Endothelial cell (in vitro differentiated cells): ENCODE results near the gene FMR1. TPM values are rescaled to one million over a fixed set of nuclear protein-coding genes. Genes with fewer than 3 reads are reported as not detected.
A peak's percentile ranks its signal among the peaks of the same experiment; 100 is the strongest.

Experiments used
- DNase-seq: peaks from one replicate; pipeline ENCODE4 v3.0.0; 2021; ENCODE audit warnings: low spot score
- H3K27ac Mint-ChIP-seq: one replicate; pipeline ENCODE4 v1.8.0; 2021; ENCODE audit warnings: mixed read lengths, inconsistent platforms; ENCODE audit not compliant: unreplicated experiment
- H3K27me3 Mint-ChIP-seq: one replicate; pipeline ENCODE4 v1.8.0; 2021; ENCODE audit warnings: mild to moderate bottlenecking, moderate library complexity, mixed read lengths, inconsistent platforms; ENCODE audit not compliant: unreplicated experiment
- H3K36me3 Mint-ChIP-seq: one replicate; pipeline ENCODE4 v1.8.0; 2021; ENCODE audit warnings: mild to moderate bottlenecking, low read depth, mixed read lengths, inconsistent platforms; ENCODE audit not compliant: unreplicated experiment
- H3K4me1 Mint-ChIP-seq: one replicate; pipeline ENCODE4 v1.8.0; 2021; ENCODE audit warnings: mild to moderate bottlenecking, mixed read lengths, inconsistent platforms; ENCODE audit not compliant: unreplicated experiment
- H3K4me3 Mint-ChIP-seq: one replicate; pipeline ENCODE4 v1.8.0; 2021; ENCODE audit warnings: mild to moderate bottlenecking, mixed read lengths, inconsistent platforms; ENCODE audit not compliant: unreplicated experiment
- H3K9me3 Mint-ChIP-seq: one replicate; pipeline ENCODE4 v1.8.0; 2021; ENCODE audit warnings: mixed read lengths, inconsistent platforms; ENCODE audit not compliant: unreplicated experiment
- total RNA-seq: library from RNA; stranded (reverse); fragmentation: NEBNext Ultra II Directional; extraction: Animal tissue kit (Norgen Biotek cat#: 25700); gene quantifications from one replicate; pipeline ENCODE4 v1.2.1, GENCODE V29; 2021; ENCODE audit not compliant: unreplicated experiment
- TF ChIP-seq, protein P1 (sequence below): fragments of 200-600 bp; sonication (generic); IDR thresholded peaks from one replicate; pipeline ENCODE4 v1.5.0; 2021; ENCODE audit warnings: antibody characterized with exemption; ENCODE audit not compliant: unreplicated experiment

FMR1 gene
- total RNA-seq, 1 donor from 2014 or later: 67.2 TPM

DNA sequence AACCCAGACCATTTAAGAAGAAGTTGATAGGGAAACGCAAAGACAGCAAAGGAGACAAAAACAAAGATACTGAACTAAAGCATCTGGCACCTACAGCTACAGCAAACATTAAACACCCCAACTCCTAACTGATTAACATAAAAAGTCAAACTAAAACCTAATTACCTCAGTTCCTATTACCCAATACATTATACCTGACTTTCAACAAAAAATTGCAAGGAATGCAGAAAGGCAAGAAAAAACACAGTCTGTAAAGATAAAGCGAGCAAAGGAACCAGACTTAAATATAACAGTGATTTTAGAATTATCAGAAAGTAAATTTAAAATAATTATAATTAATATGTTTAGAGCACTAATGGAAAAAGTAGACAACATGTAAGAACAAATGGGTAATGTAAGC lies 9.4 kb upstream of the FMR1 start:
- H3K9me3 Mint-ChIP-seq: no peaks in the 10 kb centered on the region

DNA sequence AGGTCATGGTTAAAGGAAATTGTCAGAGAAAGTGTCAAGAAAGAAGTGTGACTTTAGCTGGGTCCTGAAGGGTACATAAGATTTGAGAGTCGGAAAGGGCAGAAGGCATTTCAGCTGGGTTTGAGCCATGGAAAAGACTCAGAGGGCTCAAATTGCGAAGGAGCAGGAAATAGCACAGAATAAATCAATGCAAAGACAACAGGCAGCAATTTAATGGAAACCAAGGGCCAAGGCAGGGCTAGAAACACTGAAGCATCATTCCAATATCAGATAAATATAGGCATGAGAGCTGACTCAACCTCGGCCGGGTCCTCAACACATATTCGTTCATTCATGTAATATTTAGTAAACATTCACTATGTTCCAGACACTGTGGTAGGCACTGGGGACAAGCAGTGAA lies 3.6 kb upstream of the FMR1 start:
- H3K27ac Mint-ChIP-seq: no peak overlapping the region
- TF ChIP-seq, protein P1, sequence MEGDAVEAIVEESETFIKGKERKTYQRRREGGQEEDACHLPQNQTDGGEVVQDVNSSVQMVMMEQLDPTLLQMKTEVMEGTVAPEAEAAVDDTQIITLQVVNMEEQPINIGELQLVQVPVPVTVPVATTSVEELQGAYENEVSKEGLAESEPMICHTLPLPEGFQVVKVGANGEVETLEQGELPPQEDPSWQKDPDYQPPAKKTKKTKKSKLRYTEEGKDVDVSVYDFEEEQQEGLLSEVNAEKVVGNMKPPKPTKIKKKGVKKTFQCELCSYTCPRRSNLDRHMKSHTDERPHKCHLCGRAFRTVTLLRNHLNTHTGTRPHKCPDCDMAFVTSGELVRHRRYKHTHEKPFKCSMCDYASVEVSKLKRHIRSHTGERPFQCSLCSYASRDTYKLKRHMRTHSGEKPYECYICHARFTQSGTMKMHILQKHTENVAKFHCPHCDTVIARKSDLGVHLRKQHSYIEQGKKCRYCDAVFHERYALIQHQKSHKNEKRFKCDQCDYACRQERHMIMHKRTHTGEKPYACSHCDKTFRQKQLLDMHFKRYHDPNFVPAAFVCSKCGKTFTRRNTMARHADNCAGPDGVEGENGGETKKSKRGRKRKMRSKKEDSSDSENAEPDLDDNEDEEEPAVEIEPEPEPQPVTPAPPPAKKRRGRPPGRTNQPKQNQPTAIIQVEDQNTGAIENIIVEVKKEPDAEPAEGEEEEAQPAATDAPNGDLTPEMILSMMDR: no peak
- DNase-seq: no peak
- H3K27me3 Mint-ChIP-seq: no peaks in the 10 kb centered on the region
- no peaks in the 10 kb centered on the region for H3K36me3 Mint-ChIP-seq
- H3K4me3 Mint-ChIP-seq: no peak overlapping the region
- H3K9me3 Mint-ChIP-seq: no peaks in the 10 kb centered on the region
- H3K4me1 Mint-ChIP-seq: no peaks in the 10 kb centered on the region

More for the DNA sequence above, 9.4 kb upstream of the FMR1 start:
- Mint-ChIP-seq H3K4me3 (no peak overlapping the region), H3K27ac (no peak overlapping the region), H3K27me3 (no peaks in the 10 kb centered on the region), H3K4me1 (peaks cover 3% of the 10 kb centered on the region), H3K36me3 (no peaks in the 10 kb centered on the region)
- no peak for DNase-seq
- TF ChIP-seq, protein P1: no peak

DNA sequence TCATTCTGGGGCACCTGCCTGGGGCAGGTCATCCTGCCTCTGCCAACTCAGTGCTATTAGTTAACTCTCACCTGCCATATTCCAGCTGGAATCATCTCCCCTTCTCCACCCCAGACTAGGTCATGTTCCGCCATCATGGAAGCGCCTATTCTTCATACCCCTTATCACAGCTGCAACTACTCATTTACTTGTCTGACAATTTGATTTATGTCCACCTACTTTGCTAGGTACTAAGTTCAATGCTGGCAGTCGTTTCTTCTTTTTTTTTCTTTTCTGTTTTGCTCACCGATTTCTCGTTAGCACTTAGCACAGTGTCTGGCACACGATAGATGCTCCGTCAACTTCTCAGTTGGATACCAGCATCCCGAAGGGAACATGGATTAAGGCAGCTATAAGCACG lies 1.1 kb upstream of the FMR1 start:
- Mint-ChIP-seq H3K27me3 (no peaks in the 10 kb centered on the region), H3K27ac (no peak overlapping the region), H3K4me1 (peaks cover 6% of the 10 kb centered on the region), H3K4me3 (peak overlapping the region; percentile 92), H3K9me3 (no peaks in the 10 kb centered on the region), H3K36me3 (no peaks in the 10 kb centered on the region)
- no peak for DNase-seq
- TF ChIP-seq, protein P1: no peak

DNA sequence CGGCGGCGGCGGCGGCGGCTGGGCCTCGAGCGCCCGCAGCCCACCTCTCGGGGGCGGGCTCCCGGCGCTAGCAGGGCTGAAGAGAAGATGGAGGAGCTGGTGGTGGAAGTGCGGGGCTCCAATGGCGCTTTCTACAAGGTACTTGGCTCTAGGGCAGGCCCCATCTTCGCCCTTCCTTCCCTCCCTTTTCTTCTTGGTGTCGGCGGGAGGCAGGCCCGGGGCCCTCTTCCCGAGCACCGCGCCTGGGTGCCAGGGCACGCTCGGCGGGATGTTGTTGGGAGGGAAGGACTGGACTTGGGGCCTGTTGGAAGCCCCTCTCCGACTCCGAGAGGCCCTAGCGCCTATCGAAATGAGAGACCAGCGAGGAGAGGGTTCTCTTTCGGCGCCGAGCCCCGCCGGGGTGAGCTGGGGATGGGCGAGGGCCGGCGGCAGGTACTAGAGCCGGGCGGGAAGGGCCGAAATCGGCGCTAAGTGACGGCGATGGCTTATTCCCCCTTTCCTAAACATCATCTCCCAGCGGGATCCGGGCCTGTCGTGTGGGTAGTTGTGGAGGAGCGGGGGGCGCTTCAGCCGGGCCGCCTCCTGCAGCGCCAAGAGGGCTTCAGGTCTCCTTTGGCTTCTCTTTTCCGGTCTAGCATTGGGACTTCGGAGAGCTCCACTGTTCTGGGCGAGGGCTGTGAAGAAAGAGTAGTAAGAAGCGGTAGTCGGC lies 528 bp downstream of the FMR1 start:
- Mint-ChIP-seq H3K4me1 (peaks cover 15% of the 10 kb centered on the region), H3K27me3 (no peaks in the 10 kb centered on the region), H3K9me3 (no peaks in the 10 kb centered on the region), H3K27ac (peak overlapping the region; percentile 70), H3K36me3 (no peaks in the 10 kb centered on the region), H3K4me3 (peak overlapping the region; percentile 96)
- DNase-seq: peak; percentile 12
- TF ChIP-seq, protein P1: no peak

DNA sequence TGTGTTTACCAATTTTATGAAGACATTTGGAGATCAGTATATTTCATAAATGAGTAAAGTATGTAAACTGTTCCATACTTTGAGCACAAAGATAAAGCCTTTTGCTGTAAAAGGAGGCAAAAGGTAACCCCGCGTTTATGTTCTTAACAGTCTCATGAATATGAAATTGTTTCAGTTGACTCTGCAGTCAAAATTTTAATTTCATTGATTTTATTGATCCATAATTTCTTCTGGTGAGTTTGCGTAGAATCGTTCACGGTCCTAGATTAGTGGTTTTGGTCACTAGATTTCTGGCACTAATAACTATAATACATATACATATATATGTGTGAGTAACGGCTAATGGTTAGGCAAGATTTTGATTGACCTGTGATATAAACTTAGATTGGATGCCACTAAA lies 1.9 kb downstream of the FMR1 start:
- Mint-ChIP-seq H3K27ac (no peak overlapping the region), H3K4me3 (peak overlapping the region; percentile 96), H3K27me3 (no peaks in the 10 kb centered on the region)

More for the DNA sequence above, 1.9 kb downstream of the FMR1 start:
- H3K4me1 Mint-ChIP-seq: peaks cover 25% of the 10 kb centered on the region
- H3K36me3 Mint-ChIP-seq: no peaks in the 10 kb centered on the region
- TF ChIP-seq, protein P1: no peak
- no peaks in the 10 kb centered on the region for H3K9me3 Mint-ChIP-seq
- no peak for DNase-seq
